Endodermal cell (in vitro differentiated cells): ENCODE results near the gene ARHGAP6. TPM values are rescaled to one million over a fixed set of nuclear protein-coding genes. Genes with fewer than 3 reads are reported as not detected.

Experiments
- DNase-seq: peaks from one replicate; pipeline ENCODE4 v3.0.0-alpha.2; 2017
- H3K27ac ChIP-seq: 2 replicates; pipeline ENCODE4 v1.5.1; 2013; ENCODE audit warnings: mild to moderate bottlenecking, low read depth, low read length, moderate library complexity
- H3K27me3 ChIP-seq: 2 replicates; pipeline ENCODE4 v1.6.1; 2013; ENCODE audit warnings: mild to moderate bottlenecking, low read length, moderate library complexity; ENCODE audit not compliant: insufficient read depth, control insufficient read depth, poor library complexity, severe bottlenecking
- H3K36me3 ChIP-seq: 2 replicates; pipeline ENCODE4 v1.7.0; 2013; ENCODE audit warnings: mild to moderate bottlenecking, low read length, moderate library complexity; ENCODE audit not compliant: control insufficient read depth, insufficient read depth
- H3K4me1 ChIP-seq: one replicate; pipeline ENCODE4 v1.7.0; 2013; ENCODE audit warnings: low read length; ENCODE audit not compliant: control insufficient read depth, insufficient read depth
- H3K4me3 ChIP-seq: 2 replicates; pipeline ENCODE4 v1.5.1; 2013; ENCODE audit warnings: mild to moderate bottlenecking, low read length, moderate library complexity
- H3K9ac ChIP-seq: 2 replicates; pipeline ENCODE4 v1.6.1; 2013; ENCODE audit warnings: mild to moderate bottlenecking, low read length, moderate library complexity; ENCODE audit not compliant: poor library complexity, severe bottlenecking; ENCODE audit errors: extremely low read depth
- H3K9me3 ChIP-seq: 2 replicates; pipeline ENCODE4 v1.6.1; 2013; ENCODE audit warnings: mild to moderate bottlenecking, low read length, moderate library complexity; ENCODE audit not compliant: control insufficient read depth
- H3K27ac Mint-ChIP-seq: 2 replicates; pipeline ENCODE4 v1.8.0; 2020; ENCODE audit warnings: mixed read lengths
- H3K27me3 Mint-ChIP-seq: 2 replicates; pipeline ENCODE4 v1.8.0; 2021; ENCODE audit warnings: mild to moderate bottlenecking, mixed read lengths; ENCODE audit not compliant: insufficient read depth
- H3K36me3 Mint-ChIP-seq: 2 replicates; pipeline ENCODE4 v1.8.0; 2020; ENCODE audit warnings: low read depth, mixed read lengths
- H3K4me1 Mint-ChIP-seq: 2 replicates; pipeline ENCODE4 v1.8.0; 2020; ENCODE audit warnings: mixed read lengths
- H3K4me3 Mint-ChIP-seq: 2 replicates; pipeline ENCODE4 v1.8.0; 2020; ENCODE audit warnings: mild to moderate bottlenecking, moderate library complexity, mixed read lengths
- H3K9me3 Mint-ChIP-seq: 2 replicates; pipeline ENCODE4 v1.8.0; 2020; ENCODE audit warnings: mild to moderate bottlenecking, mixed read lengths
- WGBS, 2 experiments: methylation state at CpG; one replicate each; pipeline versions ENCODE4 v1.1.5 to v1.1.7; 2013; ENCODE audit warnings: missing lambda C conversion rate in 2 of 2, mixed read lengths in 1 of 2; ENCODE audit not compliant: insufficient coverage in 1 of 2, insufficient read length in 1 of 2; 5-methylcytosine and 5-hydroxymethylcytosine counted together
- total RNA-seq, 2 donors: library from RNA; stranded (reverse); fragmentation: NEBNext Ultra II Directional in 1 of 2; extraction: Animal tissue kit (Norgen Biotek cat#: 25700) in 1 of 2; gene quantifications; 2 replicates in 1 of 2; 3 replicates in 1 of 2; pipeline ENCODE4 v1.2.1, GENCODE V29; 2021
- TF ChIP-seq, protein P1 (sequence below): fragments of 200-600 bp; sonication (generic); conservative IDR thresholded peaks from 2 replicates; pipeline ENCODE4 v1.5.0; 2021; ENCODE audit warnings: antibody characterized with exemption, mild to moderate bottlenecking

The ARHGAP6 gene
- total RNA-seq, 2 donors from 2014 or later = 0.48 to 0.73 TPM

DNA sequence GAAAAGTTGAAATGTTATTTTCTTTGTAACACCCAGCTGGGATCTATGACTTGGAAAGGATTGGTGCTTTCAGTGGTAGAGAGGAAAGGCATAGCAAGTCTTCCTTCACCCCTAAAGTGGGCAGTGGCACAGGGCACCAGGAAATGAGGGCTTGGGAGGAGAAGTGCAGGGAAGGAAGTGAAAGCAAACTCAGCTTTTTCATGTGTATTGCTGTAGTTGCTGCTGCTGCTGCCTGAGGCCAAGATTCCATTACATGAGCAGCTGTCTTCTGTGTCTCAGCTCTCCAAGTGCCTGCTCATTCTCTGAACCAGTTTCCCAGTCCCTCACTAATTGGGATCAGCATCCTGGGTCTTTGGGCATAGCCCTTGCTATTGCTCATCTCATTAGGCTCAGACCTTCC, 552.0 kb downstream of the ARHGAP6 start:
- Mint-ChIP-seq H3K4me3 (no peak overlapping the region), H3K36me3 (peaks cover 28% of the 10 kb centered on the region), H3K27ac (peak overlapping the region; percentile 44)

DNA sequence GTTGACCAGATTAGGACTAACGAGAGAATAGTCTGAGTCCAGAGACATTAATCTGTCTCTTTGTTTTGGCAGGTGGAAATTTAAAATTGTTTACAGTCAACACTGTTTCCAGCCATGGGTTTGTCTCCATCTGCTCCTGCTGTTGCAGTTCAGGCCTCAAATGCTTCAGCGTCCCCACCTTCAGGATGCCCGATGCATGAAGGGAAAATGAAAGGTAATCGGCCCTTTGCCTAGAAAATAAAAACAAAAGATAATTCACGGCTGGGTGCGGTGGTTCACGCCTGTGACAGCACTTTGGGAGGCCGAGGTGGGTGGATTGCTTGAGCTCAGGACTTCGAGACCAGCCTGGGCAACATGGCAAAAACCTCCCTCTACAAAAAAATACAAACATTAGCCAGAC, 553.8 kb downstream of the ARHGAP6 start:
- DNase-seq = no peak
- TF ChIP-seq, protein P1, sequence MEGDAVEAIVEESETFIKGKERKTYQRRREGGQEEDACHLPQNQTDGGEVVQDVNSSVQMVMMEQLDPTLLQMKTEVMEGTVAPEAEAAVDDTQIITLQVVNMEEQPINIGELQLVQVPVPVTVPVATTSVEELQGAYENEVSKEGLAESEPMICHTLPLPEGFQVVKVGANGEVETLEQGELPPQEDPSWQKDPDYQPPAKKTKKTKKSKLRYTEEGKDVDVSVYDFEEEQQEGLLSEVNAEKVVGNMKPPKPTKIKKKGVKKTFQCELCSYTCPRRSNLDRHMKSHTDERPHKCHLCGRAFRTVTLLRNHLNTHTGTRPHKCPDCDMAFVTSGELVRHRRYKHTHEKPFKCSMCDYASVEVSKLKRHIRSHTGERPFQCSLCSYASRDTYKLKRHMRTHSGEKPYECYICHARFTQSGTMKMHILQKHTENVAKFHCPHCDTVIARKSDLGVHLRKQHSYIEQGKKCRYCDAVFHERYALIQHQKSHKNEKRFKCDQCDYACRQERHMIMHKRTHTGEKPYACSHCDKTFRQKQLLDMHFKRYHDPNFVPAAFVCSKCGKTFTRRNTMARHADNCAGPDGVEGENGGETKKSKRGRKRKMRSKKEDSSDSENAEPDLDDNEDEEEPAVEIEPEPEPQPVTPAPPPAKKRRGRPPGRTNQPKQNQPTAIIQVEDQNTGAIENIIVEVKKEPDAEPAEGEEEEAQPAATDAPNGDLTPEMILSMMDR = no peak

More for the DNA sequence above, 552.0 kb downstream of the ARHGAP6 start:
- H3K4me3 ChIP-seq = no peak overlapping the region
- peaks cover 41% of the 10 kb centered on the region for H3K36me3 ChIP-seq
- TF ChIP-seq, protein P1 = no peak
- H3K9ac ChIP-seq = no peak overlapping the region
- H3K9me3 ChIP-seq = no peaks in the 10 kb centered on the region
- H3K4me1 ChIP-seq = no peaks in the 10 kb centered on the region
- Mint-ChIP-seq H3K27me3 (no peaks in the 10 kb centered on the region), H3K4me1 (no peaks in the 10 kb centered on the region), H3K9me3 (peaks cover 51% of the 10 kb centered on the region)
- H3K27ac ChIP-seq = no peak overlapping the region
- no peak for DNase-seq
- no peaks in the 10 kb centered on the region for H3K27me3 ChIP-seq

DNA sequence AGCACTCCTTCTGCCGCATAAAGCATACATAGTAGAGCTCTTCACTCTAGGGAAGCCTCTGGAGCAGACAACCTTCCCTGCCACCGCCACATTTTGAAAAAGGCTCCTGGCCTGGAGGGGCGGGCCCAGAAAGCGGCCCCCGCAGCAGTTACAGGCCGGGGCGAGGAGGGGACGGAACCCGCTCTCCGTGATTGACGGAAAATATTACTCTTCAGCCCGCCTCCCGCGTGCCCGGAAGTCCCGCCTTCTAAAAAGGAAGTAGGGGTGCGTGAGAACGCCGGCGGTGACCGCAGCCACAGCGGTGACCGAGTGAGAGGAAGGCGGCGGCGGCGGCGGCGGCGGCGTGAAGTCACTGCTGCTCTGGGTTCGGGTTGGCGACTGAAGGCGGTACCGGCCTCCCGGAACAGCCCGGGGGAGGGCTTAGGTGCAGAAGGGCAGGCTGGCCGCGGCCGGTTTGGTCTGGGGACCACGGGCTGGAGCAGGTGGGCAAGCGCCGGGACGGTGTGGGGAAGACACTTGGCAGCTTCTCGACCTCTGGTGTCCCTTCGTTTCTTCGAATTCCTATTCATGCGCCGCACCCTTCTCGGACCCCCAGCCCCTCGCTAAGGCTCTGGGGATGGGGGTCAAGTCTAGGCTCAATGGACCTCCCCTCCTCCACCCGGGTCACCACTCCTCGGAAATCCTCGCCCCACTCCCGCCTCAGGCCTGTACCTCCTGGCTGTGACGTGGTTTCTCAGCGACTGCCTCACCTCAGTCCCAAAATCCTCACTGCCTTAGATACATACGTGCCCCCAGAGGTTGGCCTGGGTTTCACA, 554.5 kb downstream of the ARHGAP6 start, which contains the start of gene HCCS:
Gene HCCS, plus strand, starts transcription at position 296 of the 815 bp plus-strand sequence. CDS start 729 bp downstream, outside the sequence.
- peak within 1 kb of the TSS; percentile 88 for H3K9ac ChIP-seq
- H3K36me3 ChIP-seq = peaks cover 18% of the 10 kb centered on the region
- H3K9me3 ChIP-seq = no peaks in the 10 kb centered on the region
- peak; percentile 90 for DNase-seq
- no peak within 1 kb of the TSS for H3K4me3 Mint-ChIP-seq
- H3K27ac Mint-ChIP-seq = peak within 1 kb of the TSS; percentile 97
- peak within 1 kb of the TSS; percentile 85 for H3K4me3 ChIP-seq
- no peaks in the 10 kb centered on the region for H3K4me1 ChIP-seq
- H3K4me1 Mint-ChIP-seq = no peaks in the 10 kb centered on the region
- H3K9me3 Mint-ChIP-seq = peaks cover 52% of the 10 kb centered on the region
- H3K27me3 ChIP-seq = no peaks in the 10 kb centered on the region
- TF ChIP-seq, protein P1 = no peak
- H3K36me3 Mint-ChIP-seq = peaks cover 19% of the 10 kb centered on the region
- H3K27ac ChIP-seq = peak within 1 kb of the TSS; percentile 48
- 0 to 1% methylated on average over 1 to 57 of the region's 58 CpGs for WGBS, 2 experiments
- H3K27me3 Mint-ChIP-seq = no peaks in the 10 kb centered on the region

More for the DNA sequence above, 553.8 kb downstream of the ARHGAP6 start:
- Histone ChIP-seq H3K4me3 (peak overlapping the region; percentile 85), H3K9me3 (no peaks in the 10 kb centered on the region), H3K36me3 (peaks cover 25% of the 10 kb centered on the region), H3K27ac (peak overlapping the region; percentile 48), H3K27me3 (no peaks in the 10 kb centered on the region), H3K4me1 (no peaks in the 10 kb centered on the region), H3K9ac (peak overlapping the region; percentile 88)
- WGBS, 2 experiments = 60 to 71% methylated on average over 1 to 9 of the region's 9 CpGs
- Mint-ChIP-seq H3K36me3 (peaks cover 23% of the 10 kb centered on the region), H3K27me3 (no peaks in the 10 kb centered on the region), H3K4me3 (no peak overlapping the region), H3K4me1 (no peaks in the 10 kb centered on the region), H3K9me3 (peaks cover 48% of the 10 kb centered on the region), H3K27ac (peak overlapping the region; percentile 97)
